ENCODE results near the gene ABL1.

The ABL1 gene

DNA sequence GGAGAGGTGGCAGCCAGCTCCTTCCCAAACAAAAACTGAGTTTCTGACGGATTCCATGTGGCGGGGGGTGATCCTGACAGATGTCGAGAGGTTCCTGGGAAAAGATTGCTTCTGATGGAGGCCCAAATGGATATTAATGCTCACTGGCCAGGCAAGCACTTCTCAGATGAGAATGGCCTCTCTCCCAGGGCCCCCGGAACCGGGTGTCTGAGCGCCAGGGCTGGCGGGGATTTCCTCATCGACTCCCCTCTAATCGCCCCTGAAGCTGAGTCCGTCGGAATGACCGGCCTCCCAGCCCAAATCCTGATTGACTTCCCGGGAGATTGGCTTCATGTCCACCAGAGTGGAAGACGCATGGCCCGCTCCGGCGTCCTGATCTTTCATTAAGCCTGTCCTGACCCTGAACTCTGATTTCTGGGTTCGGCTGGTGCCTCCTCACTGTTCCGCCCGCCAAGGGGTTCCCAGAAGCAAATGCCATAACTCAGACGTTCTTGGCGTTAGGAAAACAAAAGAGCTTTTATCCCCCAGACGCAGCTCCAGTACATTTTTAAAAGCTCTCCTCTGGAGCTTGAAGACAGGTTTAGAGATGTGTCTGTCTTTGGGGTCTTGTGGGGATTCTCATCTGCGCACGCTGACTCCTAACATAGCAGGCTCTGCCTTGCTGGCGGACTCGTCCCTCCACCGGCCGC lies 86.4 kb downstream of the ABL1 start:
- DNase-seq, result no peak

DNA sequence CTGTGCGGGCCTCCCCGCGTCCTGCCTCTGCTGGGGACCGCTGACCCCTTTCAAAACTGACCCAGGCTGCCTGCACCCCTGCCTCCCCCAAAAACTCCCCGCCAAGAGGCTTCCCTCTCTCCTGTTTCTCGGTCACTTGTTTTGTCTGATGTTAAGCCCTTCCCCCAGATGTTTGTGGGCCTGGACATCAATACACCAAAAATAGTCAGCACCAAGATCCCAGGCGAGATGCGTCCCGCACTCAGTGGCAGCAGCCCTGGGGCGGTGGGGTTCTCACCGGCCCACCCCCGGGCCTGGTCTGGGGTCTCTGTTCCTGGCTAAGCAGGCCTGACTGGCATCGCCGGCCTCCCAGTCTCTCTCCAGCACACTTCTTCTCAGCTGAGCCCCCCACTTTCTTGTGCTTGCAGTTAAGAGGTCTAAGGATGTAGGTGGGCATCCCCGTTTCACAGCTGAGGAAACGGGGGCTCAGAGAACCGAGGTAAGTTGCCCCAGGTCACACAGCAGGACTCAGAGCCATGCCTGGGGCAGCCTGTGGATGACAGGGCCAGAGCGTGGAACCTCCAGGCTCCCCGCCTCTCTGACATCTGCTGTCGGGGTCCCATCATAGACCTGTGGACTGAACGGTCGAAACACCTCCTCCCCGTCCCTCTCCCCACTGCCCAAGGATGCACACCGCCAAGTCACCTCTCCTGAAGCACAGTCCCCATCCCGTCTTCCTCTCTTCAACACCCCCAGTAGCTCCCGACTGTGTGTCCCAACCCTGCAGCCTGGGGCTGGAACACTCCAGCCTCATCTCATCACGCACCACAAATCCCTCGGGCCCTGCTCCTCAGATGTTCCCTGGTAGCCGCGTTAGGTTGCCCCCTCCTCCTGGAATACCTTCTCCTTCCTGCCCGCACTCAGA lies 87.2 kb downstream of the ABL1 start:
- DNase-seq, result no peak

DNA sequence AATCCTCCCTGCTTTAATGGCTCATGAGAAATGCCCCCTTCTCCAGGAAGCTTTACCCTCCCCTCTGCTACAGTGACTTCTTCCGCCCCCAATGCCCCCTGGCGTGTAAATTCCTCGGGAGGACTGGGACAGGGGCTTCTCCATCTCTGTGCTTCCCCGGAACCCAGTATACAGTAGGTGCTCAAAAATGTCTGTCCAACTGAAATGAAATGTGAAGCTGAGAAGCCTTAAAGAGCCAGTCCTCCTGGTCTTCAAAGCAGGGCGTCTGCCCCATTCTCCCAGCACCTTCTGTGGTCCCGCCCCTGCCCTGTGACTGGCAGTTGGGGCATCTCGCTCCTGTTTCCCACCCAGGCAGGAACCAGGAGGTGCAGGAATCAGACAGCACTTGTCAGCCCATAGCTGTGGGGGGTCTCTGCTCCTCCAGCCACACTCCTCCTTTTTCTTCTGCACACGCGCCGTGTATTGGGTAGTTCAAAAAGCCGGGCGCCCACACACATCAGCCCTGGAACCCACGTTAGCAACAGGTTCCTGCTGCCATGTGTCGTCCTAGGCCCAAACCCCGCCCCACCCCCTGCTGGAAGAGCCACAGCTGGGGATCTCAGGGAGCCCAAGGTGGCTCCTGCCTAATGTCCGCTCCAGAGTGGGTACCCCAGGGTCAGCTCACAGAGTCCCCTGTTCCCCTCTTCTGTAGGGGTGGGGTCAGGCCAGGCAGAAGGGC lies 88.0 kb downstream of the ABL1 start:
- DNase-seq, result no peak

DNA sequence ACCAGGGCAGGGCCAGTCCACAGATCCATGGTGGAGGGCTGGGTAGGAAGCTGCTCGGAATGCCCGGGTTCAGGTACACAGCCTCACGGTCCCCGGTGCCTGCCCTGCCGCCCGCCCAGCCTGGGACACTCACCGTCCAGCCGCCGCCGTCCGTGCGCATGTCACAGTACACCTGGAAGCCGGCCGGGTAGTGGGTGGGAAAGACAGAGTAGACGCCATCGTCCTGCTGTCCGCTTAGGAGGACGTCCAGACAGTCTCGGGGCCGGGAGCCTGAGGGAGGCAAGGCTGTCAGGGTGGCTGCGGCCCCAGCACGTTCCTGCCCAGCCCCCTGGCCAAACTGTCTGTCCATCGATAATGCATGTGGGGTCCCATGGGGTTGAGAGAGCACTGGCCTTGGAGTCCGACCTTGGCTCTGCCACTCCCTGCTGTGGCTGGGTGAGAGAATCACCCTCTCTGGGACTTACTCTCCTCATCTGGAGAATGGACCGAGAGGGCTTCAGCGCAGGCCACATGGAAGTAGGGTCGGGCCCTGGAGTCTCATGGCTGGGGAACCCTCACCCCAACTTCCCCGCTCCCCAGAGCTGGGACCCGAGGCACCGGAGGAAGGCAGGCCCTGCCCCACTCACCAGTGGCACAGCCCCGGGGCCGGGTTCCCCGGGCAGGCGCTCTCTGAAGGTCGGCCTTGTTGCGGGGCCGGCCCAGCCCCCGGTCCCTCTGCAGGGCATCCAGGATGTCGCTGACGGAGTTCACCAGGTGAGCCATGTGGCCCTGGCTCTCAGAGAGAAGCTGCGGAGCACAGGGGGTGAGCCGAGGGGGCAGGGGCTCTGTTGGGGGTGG lies 88.8 kb downstream of the ABL1 start:
- DNase-seq, result no peak

DNA sequence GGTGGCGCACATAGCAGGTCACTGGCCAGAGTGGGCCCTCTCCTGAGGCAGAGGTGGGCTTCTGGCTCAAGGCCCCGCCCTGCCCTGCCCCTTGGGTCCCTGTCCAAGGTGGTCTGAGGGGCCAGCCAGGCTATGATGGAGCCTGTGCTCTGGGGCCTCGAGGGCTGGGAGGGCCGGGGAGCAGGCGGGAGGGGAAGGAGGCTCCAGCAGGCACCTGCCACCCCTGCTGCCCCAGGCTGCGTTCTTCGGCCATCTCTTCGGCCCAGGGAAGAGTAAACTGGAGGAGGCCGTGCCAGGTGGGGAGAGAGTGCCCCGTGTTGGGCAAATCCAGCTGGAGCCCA lies 89.4 kb downstream of the ABL1 start:
- no peak for DNase-seq

DNA sequence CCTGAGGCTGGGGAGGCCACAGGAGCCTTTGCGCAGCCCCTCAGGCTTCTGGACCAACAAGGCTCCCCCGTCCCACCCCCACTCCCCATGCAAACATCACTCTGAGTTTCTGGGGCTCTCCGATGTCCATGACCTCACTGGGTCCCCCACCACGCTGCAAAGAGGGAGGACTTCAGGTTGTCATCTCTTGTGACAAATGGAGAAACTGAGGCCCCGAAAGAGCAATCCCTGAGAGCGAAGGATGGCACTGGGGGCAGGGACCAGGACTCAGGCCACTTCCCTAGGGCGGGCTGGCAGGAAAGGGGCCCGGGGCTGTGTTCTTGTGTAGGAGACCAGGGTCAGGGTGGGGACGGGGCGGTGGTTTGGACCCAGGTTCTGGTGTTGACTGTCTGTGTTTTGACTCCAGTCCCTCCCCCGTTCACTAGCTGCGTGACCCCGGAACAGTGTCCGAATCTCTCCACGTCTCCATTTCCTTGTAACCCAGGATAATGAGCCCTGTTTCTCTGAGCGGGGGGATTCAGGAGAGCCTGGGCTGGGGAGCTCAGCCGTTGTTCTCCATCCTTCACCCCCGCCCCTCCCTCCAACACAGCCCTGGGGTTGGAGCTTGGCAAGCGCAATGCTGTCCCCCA lies 90.1 kb downstream of the ABL1 start:
- no peak for DNase-seq

DNA sequence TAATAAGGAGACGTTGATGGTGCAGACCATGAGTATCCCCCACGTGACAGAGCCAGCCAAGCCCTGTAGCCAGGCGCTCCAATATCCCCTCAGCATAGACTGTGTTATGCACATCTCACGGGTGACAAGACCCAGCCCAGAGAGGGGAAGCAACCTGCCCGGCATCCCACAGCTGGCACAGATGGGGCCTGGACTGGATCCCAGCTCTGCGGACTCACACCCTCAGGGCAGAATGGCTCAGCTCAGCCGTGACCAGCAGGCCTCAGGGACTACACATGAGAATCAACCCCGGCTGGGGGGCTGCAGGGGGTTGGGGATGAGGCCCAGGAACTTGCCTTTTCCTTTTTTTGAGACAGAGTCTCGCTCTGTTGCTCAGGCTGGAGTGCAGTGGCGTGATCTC lies 92.3 kb downstream of the ABL1 start:
- no peak for DNase-seq

DNA sequence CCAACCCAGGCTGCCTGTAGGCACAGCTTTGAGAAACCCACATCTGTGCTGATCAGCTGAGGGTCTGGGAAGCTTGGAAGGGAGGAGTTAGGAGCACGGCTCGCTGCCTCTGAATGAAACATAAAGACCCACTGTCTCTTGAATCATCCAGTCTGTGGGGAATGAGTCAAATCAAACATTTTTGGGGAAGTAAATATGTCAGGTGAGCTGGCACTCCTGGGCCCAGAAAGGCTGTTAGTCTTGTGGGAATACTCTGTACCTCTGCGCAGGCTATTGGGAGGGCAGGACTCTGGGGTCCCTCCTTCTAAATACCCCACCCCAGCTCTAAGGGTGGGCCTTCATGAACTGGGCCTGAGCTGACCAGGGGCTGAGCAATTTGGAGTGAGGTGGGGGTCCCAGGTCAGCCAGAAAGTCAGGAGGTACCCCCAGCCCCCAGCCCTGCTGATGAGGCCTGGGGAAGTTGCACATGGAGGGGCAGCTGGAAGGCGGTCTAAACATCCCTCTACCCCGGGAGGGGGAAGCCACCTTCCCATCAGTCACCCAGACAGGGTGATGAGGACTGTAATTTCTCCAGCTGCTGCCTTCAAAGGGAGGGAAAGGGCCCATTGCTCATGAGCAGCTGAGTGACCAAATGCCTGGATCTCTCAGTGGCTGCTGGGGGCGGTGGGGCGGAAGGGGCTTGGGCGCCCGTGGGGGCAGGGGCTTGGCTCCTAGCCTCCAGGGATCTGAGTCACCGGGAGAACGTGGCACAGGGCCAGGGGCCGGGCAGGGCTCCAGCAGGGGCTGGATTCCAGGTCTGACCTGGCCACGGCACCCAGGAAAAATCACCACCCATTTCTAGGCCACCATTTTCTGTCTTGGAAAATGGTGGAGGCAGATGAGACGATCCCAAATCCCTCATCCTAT lies 93.2 kb downstream of the ABL1 start:
- no peak for DNase-seq

DNA sequence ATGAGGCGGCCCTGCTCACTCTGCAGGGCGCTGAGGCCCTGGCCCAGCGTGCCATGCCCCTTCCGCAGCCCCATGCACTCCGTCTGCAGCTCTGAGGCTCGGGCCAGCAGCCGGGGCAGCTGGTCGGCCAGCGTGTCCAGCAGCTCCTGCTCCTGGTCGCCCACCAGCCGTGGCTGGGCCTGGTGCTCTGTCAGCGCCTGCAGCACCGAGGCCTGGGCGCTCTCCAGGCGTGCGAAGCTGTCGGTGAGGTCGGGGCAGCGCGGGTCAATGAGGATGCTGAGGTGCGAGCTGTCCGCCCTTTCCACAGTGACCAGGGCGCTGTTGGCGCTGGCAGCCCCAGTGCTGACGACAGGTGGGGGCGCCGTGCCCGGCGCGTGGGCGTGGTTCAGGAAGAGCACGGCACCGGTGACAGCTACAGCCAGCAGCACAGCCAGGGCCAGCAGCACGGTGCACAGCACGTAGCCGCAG lies 94.6 kb downstream of the ABL1 start:
- DNase-seq, result no peak

DNA sequence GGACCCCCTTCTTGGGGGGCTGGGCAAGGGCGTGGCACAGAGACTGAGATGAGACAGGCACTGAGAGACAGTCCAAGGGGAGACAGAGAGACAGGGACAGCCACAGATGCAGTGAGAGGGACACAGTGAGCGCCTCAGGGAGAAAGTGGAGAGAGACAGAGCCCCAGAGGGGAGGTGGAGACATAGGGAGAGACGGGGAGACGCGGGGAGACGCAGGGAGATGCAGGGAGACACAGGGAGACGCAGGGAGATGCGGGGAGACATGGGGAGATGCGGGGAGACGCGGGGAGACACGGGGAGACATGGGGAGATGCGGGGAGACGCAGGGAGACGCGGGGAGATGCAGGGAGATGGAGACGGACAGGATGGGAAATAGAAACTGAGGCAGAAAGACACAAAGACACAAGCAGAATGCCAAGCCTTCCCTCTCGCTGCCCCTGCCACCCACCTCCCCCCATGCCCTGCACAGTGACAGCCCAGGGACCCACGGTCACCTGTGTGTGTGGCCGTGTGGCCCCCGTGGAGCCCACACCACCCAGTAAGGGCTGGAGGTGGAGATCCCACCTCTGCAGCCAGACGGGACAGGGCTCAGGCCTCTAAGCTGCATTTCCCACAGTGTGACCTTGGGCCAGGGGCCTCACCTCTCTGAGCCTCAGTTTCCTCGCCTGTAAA lies 95.2 kb downstream of the ABL1 start:
- no peak for DNase-seq

DNA sequence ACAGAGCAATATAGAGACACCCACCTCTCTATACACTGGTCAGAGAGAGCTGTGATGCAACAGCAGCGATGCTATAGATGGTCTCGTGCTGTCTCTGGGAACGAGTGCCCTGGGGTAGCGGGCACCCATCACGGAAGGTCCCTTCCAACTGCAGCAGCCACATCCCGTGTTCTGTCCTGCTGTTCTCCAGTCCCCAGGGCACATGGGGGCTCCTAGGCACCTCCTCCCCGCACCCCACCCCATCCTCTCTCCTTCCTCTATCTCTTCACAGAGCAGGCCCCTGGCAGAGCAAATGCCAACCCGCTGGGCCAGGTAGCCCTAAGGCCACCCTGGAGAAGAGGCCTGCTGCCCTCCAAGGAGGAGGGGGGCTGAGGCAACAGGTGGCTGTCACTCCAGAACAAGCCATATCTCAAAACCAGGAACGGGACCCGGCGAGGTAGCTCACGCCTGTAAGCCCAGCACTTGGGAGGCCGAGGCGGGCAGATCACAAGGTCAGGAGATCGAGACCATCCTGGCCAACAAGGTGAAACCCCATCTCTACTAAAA lies 95.8 kb downstream of the ABL1 start:
- DNase-seq, result no peak

DNA sequence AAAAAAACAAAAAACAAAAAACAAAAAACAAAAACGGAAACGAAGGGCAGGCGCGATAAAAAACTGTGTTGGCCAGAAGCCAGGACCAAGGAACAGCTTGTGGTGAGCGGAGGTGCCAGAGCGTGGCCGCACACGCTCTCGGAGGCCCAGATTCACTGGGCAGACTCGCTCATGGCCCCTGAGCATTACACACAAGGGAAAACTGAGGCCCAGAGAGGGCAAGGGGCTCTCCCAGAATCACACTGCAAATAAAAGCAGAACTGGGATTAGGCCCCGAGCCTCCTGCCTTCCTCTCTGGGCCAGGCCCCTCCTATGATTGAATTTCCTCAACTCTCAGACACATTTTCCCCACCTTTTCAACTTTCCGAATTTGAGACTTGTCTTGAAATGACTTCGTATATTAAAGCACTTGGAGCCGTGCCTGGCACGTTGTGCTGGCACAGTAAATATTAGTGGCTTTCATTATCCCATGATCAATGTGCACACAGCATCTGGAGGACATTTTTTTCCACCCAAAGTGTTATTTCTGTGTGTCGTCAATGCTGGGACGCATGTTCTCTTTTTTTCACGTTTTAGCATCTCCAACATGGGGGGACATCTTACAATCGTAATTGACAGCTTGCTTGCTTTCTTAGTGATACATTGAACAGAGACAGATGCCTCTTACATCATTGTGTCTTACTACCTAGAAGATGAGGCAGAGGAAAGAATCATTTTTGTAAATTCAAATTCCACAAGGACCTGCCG lies 96.6 kb downstream of the ABL1 start:
- no peak for DNase-seq

DNA sequence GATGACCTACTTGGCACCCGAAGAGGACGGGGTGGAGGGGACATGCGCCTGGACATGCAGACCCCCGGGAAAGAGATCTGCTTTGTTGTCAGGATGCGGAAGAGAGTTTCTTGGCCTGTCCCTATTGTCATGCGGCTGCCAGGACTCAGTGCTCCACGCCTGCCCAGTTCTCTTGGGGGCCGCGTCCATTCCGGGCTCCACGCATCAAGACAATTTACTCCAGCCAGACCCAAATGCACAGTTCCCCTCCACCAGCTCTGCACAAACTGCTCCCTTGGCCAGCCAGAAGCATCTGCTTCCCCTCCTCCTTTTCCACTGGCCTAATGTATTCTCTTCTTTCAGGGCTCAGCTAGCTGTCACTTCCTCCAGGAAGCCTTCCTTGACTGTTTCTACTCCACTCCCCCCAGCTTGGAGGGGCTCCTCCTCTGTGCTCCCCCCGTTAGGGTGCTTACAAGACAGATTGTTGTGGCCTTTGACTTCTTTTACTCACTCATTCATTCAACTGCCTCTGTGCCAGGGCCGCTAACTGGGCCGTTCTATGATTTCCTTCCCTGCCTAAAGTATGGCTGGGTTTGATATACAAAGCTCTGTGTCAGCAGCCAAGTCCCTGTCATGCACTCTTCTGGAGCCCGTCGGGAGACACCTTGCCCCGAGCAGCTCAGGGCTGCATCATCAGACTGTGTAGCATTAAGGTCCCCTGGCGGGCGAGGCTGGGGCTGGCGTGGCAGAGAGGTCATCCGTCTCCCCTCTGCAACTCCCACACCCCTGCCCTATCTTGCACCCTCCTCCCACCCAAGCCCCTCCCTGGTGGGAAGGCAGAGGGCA lies 97.4 kb downstream of the ABL1 start:
- no peak for DNase-seq

DNA sequence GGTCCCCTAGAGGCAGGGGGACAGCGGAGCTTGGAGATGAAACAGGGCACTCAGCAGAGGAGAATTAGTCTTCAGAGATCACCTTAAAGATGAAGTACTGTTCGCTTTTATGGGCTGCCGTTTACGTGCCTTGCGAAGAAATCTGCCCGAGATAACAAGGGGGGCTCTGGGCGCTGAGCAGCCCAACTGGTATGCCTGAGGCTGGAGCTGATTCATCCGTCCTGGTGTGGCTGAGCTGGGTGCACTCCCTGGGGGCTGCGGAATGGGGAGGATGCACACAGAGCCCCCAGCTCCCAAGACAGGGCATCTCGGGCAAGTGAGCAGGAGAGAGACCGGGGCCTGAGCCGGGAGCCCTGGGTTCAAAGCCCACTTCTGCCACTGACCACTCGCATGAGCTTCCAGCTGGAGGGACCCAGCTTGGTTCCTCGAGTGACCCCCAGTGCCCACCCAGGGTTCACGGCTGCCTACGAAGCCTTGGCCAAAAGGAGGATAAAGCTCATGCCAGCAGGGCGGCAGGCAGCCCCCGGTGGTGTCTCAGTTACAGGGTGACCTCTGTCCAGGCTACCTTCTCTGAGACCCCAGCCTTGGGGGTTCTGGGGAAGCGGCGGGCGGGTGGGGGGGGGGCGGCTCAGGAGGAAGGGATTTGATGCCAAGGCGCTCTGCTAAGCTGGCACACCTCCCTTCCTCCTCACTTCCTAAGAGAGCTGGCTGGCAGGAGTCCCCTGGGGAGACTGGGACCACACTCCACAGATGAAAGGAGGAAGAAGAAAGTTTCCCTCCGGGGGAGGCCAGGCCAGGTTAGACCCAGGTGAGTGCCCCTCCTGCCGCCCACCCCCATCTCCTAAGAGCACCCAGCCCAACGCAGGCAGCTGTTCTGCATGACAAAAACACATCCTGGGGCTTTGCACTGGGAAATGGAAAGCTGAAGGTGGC lies 98.3 kb downstream of the ABL1 start:
- no peak for DNase-seq

DNA sequence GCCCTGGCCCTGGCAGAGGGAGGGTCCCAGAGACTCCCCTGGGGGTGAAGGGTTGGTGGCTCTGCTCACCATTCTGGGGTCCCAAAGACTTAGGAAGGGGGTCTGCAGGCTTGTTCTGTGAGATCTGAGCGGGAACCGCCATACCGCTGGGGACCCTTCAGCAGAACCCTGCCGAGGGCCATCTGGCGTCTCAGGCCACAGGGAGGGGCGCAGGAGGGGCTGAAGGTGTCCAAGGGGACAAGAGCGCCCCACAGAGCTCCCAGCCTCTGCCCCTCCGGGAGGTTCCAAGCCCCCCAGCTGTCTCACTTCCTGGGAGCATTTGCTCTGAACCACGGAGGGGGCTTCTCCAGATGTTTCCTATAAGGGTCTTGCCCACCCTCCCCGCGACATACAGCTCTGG lies 99.2 kb downstream of the ABL1 start:
- DNase-seq, result no peak

DNA sequence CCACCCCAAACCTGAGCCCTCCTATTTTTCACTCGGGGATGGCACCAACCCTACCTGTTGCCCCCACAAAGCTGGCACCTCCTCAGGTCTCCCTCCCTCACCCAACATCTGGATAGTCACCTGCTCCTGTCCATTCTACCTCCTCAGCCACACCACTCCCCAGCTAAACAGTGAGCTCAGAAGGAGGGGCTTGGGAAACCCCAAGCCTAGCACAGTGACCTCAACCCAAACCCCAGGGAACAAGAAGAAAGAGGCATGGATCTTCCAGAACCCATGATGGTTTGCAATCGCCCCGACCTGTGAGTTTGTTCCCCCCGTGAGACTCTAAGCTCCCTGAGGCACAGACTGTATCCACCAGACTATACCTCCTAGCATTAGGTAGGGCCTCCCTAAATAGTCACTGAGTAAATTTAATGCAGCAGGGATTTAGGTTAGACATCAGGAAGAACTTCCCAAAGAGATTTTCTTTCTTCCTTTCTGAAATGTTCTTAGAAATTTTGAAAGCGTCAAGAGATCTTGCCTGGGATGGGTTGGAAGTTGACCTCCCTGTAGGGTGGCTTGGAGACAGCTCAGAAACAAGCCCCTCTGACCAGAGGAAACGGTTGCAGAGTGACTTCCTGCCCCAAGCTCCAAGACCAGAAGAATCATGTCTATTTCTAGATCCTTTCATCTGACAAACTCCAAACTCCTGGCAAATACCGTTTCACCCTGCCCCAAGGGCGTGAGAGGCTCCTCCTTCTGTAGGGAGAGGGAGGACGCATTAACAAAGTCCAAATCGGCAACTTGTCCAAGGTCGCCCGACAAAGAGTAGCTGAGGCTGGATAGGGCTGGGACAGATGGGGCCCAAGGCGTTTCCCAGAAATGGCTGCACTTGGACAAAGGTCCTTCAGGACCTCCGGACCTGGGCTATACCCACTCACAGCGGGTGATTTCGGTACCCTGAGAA lies 99.9 kb downstream of the ABL1 start:
- DNase-seq, result no peak
